ENCODE measurements around the gene CDK2AP2. TPM values are rescaled to one million over a fixed set of nuclear protein-coding genes. Genes with fewer than 3 reads are reported as not detected.
A peak's percentile ranks its signal among the peaks of the same experiment; 100 is the strongest.
"Not testable (repeated sequence)": the region's sequence is repeated elsewhere in the genome, so short reads cannot be mapped to it uniquely, and the experiment has no call there.

The CDK2AP2 gene
- polyA plus RNA-seq, 2 of the 4 experiments (the other 2 are of a cell fraction) = 36.6 to 53.1 TPM

DNA sequence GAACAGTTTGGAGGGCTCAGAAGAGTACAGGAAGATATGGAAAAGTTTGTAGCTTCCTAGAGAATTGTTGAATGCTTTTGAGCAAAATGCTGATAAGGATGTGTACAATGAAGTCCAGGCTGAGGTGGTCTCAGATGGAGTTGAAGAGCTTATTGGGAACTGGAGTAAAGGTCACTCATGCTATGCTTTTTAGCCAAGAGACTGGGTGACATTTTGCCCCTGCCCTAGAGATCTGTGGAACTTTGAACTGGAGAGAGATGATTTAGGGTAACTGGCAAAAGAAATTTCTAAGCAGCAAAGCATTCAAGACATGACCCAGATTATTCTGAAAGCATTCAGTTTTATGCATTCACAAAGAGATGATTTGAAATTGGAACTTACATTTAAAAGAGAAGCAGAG, 43.2 kb upstream of the CDK2AP2 start (continued):
- TF ChIP-seq SREBF2 (IDR thresholded peaks at IDR 0.05) = no peak
- no peak for TF ChIP-seq TFCP2L1 (CRISPR knock-in tag; IDR thresholded peaks at IDR 0.05)

DNA sequence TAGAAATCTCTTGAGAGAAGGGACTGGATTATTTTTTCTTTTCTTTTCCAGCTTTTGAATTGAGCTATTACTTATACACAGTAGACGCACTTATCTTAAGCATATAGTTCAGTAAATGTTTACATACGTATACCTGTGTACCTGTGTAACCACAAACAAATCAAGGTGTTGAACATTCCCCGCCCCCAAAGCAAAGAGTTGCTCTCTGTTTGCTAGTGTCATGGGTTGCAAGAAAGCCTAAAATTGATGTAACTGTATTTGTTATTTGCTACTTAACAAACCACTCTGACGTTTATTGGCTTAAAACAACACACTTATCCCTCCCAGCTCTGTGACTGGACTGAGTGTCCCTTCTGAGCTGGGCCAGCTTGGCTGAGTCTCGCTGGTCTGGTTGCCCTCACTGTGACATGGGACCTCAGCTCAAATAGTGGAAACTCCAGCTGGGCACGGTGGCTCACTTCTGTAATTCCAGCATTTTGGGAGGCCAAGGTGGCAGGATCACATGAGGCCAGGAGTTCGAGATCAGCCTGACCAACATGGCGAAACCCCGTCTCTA, 40.7 kb upstream of the CDK2AP2 start:
- Histone ChIP-seq H3K4me1 (peaks cover 12% of the 10 kb centered on the region), H3K4me3 (no peak overlapping the region), H3K9me3 (peaks cover 18% of the 10 kb centered on the region), H3K27ac (no peak overlapping the region), H3K4me2 (no peak overlapping the region)
- ATAC-seq = no peak
- no peak for FAIRE-seq
- ChIA-PET POLR2A (interaction anchor here (1.4 kb wide), 1 partner anchor 35 kb away, joined by 4 read pairs; the partner anchor contains the start of gene GSTP1), CTCF (interaction anchor here (1.4 to 2.0 kb wide), 4 partner anchors 11 to 24 kb away, joined by 3 to 8 read pairs (median 6); no protein-coding TSS in a partner anchor)
- 75% methylated on average over 9 of the region's 9 CpGs for WGBS (ENCODE audit: missing lambda C conversion rate)
- no peak for DNase-seq (ENCODE audit: low read depth in 1 of 2, low spot score in 1 of 2)
- no peak for TF ChIP-seq FOSB (CRISPR knock-in tag; IDR thresholded peaks at IDR 0.05)
- no peak for TF ChIP-seq EHMT2 (IDR thresholded peaks at IDR 0.05; ENCODE audit: low read depth)
- TF ChIP-seq, protein P1, sequence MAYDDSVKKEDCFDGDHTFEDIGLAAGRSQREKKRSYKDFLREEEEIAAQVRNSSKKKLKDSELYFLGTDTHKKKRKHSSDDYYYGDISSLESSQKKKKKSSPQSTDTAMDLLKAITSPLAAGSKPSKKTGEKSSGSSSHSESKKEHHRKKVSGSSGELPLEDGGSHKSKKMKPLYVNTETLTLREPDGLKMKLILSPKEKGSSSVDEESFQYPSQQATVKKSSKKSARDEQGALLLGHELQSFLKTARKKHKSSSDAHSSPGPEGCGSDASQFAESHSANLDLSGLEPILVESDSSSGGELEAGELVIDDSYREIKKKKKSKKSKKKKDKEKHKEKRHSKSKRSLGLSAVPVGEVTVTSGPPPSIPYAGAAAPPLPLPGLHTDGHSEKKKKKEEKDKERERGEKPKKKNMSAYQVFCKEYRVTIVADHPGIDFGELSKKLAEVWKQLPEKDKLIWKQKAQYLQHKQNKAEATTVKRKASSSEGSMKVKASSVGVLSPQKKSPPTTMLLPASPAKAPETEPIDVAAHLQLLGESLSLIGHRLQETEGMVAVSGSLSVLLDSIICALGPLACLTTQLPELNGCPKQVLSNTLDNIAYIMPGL (CRISPR knock-in tag; IDR thresholded peaks at IDR 0.05; ENCODE audit: borderline replicate concordance) = no peak
- no peak for TF ChIP-seq POLR2A (IDR thresholded peaks at IDR 0.05; ENCODE audit: low read length)

DNA sequence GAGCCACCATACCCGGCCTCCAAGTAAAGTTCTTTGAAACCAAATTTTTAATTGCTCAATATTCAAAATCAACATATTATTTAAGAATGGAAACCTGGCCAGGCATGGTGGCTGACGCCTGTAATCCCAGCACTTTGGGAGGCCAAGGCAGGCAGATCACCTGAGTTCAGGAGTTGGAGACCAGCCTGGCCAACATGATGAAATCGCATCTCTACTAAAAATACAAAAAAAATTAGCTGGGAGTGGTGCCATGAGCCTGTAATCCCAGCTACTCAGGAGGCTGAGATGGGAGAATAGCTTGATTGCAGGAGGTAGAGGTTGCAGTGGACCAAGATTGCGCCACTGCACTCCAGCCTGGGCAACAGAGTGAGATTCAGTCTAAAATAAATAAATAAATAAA, 40.1 kb upstream of the CDK2AP2 start:
- 89% methylated on average over 4 of the region's 4 CpGs for WGBS (ENCODE audit: missing lambda C conversion rate)
- not testable (repeated sequence) for ATAC-seq; H3K4me3 ChIP-seq; H3K27ac ChIP-seq; H3K4me2 ChIP-seq; FAIRE-seq; DNase-seq (ENCODE audit: low read depth in 1 of 2, low spot score in 1 of 2)
- Histone ChIP-seq H3K4me1 (peaks cover 12% of the 10 kb centered on the region), H3K9me3 (peaks cover 18% of the 10 kb centered on the region)
- CTCF ChIA-PET = interaction anchor here (1.4 to 2.0 kb wide), 4 partner anchors 11 to 24 kb away, joined by 3 to 8 read pairs (median 6); no protein-coding TSS in a partner anchor
- POLR2A ChIA-PET = interaction anchor here (1.4 kb wide), 1 partner anchor 35 kb away, joined by 4 read pairs; the partner anchor contains the start of gene GSTP1

DNA sequence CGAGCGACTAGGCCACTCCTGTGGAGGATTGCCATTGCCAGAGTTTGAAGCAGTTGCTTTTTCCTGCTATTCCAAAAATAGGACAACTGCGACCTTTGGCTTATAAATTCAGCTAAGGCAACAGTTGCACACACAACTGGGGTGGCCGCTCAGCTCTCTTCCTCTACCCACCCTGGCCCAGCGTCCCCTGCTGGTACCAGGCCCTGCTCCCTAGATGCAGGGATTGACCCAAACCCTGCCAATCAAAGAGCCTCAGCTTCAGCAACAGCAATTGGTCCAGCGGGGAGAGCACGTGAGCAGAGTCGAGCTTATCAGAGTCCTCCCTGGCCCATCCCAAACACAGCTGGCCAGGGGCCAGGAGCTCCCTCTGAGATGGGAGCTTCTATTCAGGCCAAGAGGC, 37.3 kb upstream of the CDK2AP2 start:
- Histone ChIP-seq H3K4me1 (peaks cover 12% of the 10 kb centered on the region), H3K9me3 (no peaks in the 10 kb centered on the region), H3K4me2 (no peak overlapping the region), H3K4me3 (no peak overlapping the region), H3K27ac (no peak overlapping the region)
- DNase-seq (ENCODE audit: low read depth in 1 of 2, low spot score in 1 of 2) (no peak), ATAC-seq (peak; percentile 51 to 52; a peak in 4 of 6 replicates), FAIRE-seq (no peak)
- CTCF ChIA-PET = interaction anchor here (1.2 to 1.9 kb wide), 3 partner anchors 10 to 15 kb away, joined by 3 to 6 read pairs (median 5); no protein-coding TSS in a partner anchor
- WGBS (ENCODE audit: missing lambda C conversion rate) = 86% methylated on average over 8 of the region's 8 CpGs
- TF ChIP-seq HOXB13 (CRISPR knock-in tag; IDR thresholded peaks at IDR 0.05; ENCODE audit: low read depth) (no peak), PHF8 (IDR thresholded peaks at IDR 0.05; ENCODE audit: borderline replicate concordance, low read depth) (no peak), KDM5A (IDR thresholded peaks at IDR 0.05) (no peak), KDM1A (IDR thresholded peaks at IDR 0.05; ENCODE audit: low read depth) (no peak), ZFP36 (IDR thresholded peaks at IDR 0.05; ENCODE audit: borderline replicate concordance, partially characterized antibody) (no peak), HOXA7 (CRISPR knock-in tag; IDR thresholded peaks at IDR 0.05) (no peak)
- TF ChIP-seq, protein P2, sequence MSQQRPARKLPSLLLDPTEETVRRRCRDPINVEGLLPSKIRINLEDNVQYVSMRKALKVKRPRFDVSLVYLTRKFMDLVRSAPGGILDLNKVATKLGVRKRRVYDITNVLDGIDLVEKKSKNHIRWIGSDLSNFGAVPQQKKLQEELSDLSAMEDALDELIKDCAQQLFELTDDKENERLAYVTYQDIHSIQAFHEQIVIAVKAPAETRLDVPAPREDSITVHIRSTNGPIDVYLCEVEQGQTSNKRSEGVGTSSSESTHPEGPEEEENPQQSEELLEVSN (IDR thresholded peaks at IDR 0.05; ENCODE audit: borderline replicate concordance, low read depth) = no peak
- POLR2A ChIA-PET = no interaction called here

DNA sequence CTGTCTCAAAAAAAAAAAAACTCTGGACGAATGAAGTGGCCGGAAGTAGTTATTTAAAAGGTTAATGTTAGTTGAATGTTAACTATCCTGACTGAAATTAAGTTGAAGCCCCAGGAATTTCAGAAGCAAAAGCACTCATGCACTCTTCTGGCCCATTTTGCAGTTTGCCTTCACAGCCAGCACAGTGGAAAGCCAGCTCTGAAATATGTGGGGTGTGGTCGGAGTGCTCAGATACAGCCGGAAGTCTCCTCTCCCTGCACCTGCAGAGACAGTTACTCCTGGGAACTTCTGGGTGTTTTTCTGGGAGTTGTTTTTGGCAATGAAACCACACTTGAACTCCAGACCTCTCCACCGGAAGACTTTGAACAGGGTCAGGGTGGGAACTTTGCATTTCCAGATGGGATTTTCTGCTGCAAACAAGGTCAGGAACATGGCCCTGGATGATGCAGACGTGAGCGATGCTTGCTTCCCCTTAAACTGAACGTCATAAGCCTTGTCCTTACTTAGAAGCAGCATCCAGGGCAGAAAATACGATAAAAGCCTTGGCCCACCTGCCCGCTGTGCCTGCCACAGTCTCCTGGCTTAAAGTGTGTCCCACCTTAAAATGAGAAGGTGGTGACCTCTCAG, 36.8 kb upstream of the CDK2AP2 start:
- H3K4me1 ChIP-seq = peaks cover 12% of the 10 kb centered on the region
- 61% methylated on average over 10 of the region's 10 CpGs for WGBS (ENCODE audit: missing lambda C conversion rate)
- peak overlapping the region; percentile 9; the same call in 1 of the 3 replicates for H3K4me2 ChIP-seq
- ChIA-PET POLR2A (no interaction called here), CTCF (interaction anchor here (0.6 to 1.9 kb wide), 4 partner anchors 10 to 1064 kb away, joined by 3 to 6 read pairs (median 4); no protein-coding TSS in a partner anchor)
- FAIRE-seq (no peak), DNase-seq (ENCODE audit: low read depth in 1 of 2, low spot score in 1 of 2) (no peak), ATAC-seq (peak in 1 of 2 experiments; percentile 50; a peak in 3 of 6 replicates)
- H3K27ac ChIP-seq = peak overlapping the region in 1 of 2 experiments; percentile 6; a peak in 1 of 6 replicates
- H3K9me3 ChIP-seq = no peaks in the 10 kb centered on the region
- TF ChIP-seq, protein P3, sequence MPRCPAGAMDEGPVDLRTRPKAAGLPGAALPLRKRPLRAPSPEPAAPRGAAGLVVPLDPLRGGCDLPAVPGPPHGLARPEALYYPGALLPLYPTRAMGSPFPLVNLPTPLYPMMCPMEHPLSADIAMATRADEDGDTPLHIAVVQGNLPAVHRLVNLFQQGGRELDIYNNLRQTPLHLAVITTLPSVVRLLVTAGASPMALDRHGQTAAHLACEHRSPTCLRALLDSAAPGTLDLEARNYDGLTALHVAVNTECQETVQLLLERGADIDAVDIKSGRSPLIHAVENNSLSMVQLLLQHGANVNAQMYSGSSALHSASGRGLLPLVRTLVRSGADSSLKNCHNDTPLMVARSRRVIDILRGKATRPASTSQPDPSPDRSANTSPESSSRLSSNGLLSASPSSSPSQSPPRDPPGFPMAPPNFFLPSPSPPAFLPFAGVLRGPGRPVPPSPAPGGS (IDR thresholded peaks at IDR 0.05) = no peak
- no peak overlapping the region for H3K4me3 ChIP-seq
